ENCODE data around the gene TLR9.

TLR9 gene

GRCh38 chr3:52172262-52172757, 53.1 kb downstream of the TLR9 start:
- DNase-seq (ENCODE audit: low read depth): no peak

GRCh38 chr3:52171514-52172261, 53.8 kb downstream of the TLR9 start:
- no peak for DNase-seq (ENCODE audit: low read depth)
